ENCODE results near the gene MRC2.
"Not testable (repeated sequence)": the region's sequence is repeated elsewhere in the genome, so short reads cannot be mapped to it uniquely, and the experiment has no call there.

The MRC2 gene

DNA sequence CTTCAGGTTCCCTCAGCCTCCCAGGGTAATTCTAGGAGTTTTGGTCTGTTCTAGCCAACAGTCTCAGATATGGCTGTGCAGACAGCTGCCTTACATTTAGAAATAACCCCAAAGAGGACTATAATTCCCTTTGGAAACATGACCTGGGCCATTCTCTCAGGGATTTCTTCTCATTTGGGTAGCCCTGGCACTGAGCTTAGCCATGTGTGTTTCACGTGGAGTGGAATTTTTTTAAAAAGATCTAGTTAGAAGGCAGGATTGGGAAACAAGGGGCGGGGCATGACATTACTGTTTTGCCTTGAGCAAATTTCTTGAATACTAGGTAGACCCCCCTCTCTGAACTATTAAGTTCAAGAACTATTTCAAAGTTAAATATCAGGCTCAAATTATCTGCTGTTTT lies 29.6 kb upstream of the MRC2 start:
- DNase-seq (ENCODE audit: extremely low spot score): no peak
- CTCF ChIA-PET: no interaction called here
- TF ChIP-seq BHLHE40 (IDR thresholded peaks at IDR 0.05; ENCODE audit: borderline replicate concordance) (no peak), ARNT (IDR thresholded peaks at IDR 0.05) (no peak), FOXM1 (IDR thresholded peaks at IDR 0.05; ENCODE audit: borderline replicate concordance) (no peak)
- POLR2A ChIA-PET: no interaction called here

- DNase-seq (ENCODE audit: extremely low spot score): no peak
- ChIA-PET CTCF (no interaction called here), POLR2A (interaction anchor here (0.8 kb wide), 1 partner anchor 10 kb away, joined by 3 read pairs; no protein-coding TSS in a partner anchor)
- TF ChIP-seq SUZ12 (IDR thresholded peaks at IDR 0.05) (no peak), ARNT (IDR thresholded peaks at IDR 0.05) (no peak), TARDBP (IDR thresholded peaks at IDR 0.05) (no peak), NFRKB (IDR thresholded peaks at IDR 0.05) (no peak), LEF1 (IDR thresholded peaks at IDR 0.05; ENCODE audit: borderline replicate concordance) (no peak), L3MBTL2 (conservative IDR thresholded peaks at IDR 0.05) (no peak), SP1 (IDR thresholded peaks at IDR 0.05) (no peak), ZNF384 (IDR thresholded peaks at IDR 0.05) (no peak), CTBP1 (IDR thresholded peaks at IDR 0.05; ENCODE audit: borderline replicate concordance) (no peak)
These were observed 27.4 kb upstream of the MRC2 start for GRCh38 chr17:62599964-62600657.

GRCh38 chr17:62600805-62601204 lies 26.7 kb upstream of the MRC2 start:
- no peak for DNase-seq (ENCODE audit: extremely low spot score)
- CTCF ChIA-PET: no interaction called here
- TF ChIP-seq SUZ12 (IDR thresholded peaks at IDR 0.05) (no peak), SP1 (IDR thresholded peaks at IDR 0.05) (no peak), BHLHE40 (IDR thresholded peaks at IDR 0.05; ENCODE audit: borderline replicate concordance) (no peak), NFRKB (IDR thresholded peaks at IDR 0.05) (no peak), L3MBTL2 (conservative IDR thresholded peaks at IDR 0.05) (no peak)
- TF ChIP-seq, protein P1, sequence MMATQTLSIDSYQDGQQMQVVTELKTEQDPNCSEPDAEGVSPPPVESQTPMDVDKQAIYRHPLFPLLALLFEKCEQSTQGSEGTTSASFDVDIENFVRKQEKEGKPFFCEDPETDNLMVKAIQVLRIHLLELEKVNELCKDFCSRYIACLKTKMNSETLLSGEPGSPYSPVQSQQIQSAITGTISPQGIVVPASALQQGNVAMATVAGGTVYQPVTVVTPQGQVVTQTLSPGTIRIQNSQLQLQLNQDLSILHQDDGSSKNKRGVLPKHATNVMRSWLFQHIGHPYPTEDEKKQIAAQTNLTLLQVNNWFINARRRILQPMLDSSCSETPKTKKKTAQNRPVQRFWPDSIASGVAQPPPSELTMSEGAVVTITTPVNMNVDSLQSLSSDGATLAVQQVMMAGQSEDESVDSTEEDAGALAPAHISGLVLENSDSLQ (IDR thresholded peaks at IDR 0.05): no peak
- POLR2A ChIA-PET: no interaction called here

- CTCF ChIA-PET: no interaction called here
- TF ChIP-seq, protein P1 (IDR thresholded peaks at IDR 0.05): no peak
- TF ChIP-seq ZNF384 (IDR thresholded peaks at IDR 0.05): no peak
- TF ChIP-seq ELF4 (IDR thresholded peaks at IDR 0.05): no peak
- TF ChIP-seq BHLHE40 (IDR thresholded peaks at IDR 0.05; ENCODE audit: borderline replicate concordance): no peak
- TF ChIP-seq FOXM1 (IDR thresholded peaks at IDR 0.05; ENCODE audit: borderline replicate concordance): no peak
- no peak for TF ChIP-seq CTBP1 (IDR thresholded peaks at IDR 0.05; ENCODE audit: borderline replicate concordance)
- no peak for TF ChIP-seq FOXK2 (IDR thresholded peaks at IDR 0.05)
- no peak for DNase-seq (ENCODE audit: extremely low spot score)
- POLR2A ChIA-PET: no interaction called here
These were observed 26.0 kb upstream of the MRC2 start for GRCh38 chr17:62601471-62601870.

- DNase-seq (ENCODE audit: extremely low spot score); POLR2A ChIA-PET: not testable (repeated sequence)
- CTCF ChIA-PET: interaction anchor here (0.9 kb wide), 1 partner anchor 25 kb away, joined by 3 read pairs; no protein-coding TSS in a partner anchor
These were observed 23.7 kb upstream of the MRC2 start for GRCh38 chr17:62603783-62604182.

GRCh38 chr17:62605588-62605987 lies 21.9 kb upstream of the MRC2 start:
- no peak for TF ChIP-seq ELF4 (IDR thresholded peaks at IDR 0.05)
- no peak for TF ChIP-seq FOXM1 (IDR thresholded peaks at IDR 0.05; ENCODE audit: borderline replicate concordance)
- TF ChIP-seq FOXK2 (IDR thresholded peaks at IDR 0.05): no peak
- TF ChIP-seq LEF1 (IDR thresholded peaks at IDR 0.05; ENCODE audit: borderline replicate concordance): no peak
- ChIA-PET CTCF (no interaction called here), POLR2A (no interaction called here)
- DNase-seq (ENCODE audit: extremely low spot score): no peak

- no peak for DNase-seq (ENCODE audit: extremely low spot score)
- TF ChIP-seq HDGF (IDR thresholded peaks at IDR 0.05; ENCODE audit: borderline replicate concordance): no peak
- TF ChIP-seq SUZ12 (IDR thresholded peaks at IDR 0.05): no peak
- no peak for TF ChIP-seq ZNF384 (IDR thresholded peaks at IDR 0.05)
- no peak for TF ChIP-seq TARDBP (IDR thresholded peaks at IDR 0.05)
- no peak for TF ChIP-seq ELF4 (IDR thresholded peaks at IDR 0.05)
- no peak for TF ChIP-seq FOXA1 (IDR thresholded peaks at IDR 0.05)
- POLR2A ChIA-PET: interaction anchor here (1.0 kb wide), 1 partner anchor 189 kb away, joined by 3 read pairs; no protein-coding TSS in a partner anchor
- CTCF ChIA-PET: interaction anchor here (1.6 kb wide), 1 partner anchor 58 kb away, joined by 5 read pairs; no protein-coding TSS in a partner anchor
These were observed 16.2 kb upstream of the MRC2 start for GRCh38 chr17:62611292-62611691.

DNA sequence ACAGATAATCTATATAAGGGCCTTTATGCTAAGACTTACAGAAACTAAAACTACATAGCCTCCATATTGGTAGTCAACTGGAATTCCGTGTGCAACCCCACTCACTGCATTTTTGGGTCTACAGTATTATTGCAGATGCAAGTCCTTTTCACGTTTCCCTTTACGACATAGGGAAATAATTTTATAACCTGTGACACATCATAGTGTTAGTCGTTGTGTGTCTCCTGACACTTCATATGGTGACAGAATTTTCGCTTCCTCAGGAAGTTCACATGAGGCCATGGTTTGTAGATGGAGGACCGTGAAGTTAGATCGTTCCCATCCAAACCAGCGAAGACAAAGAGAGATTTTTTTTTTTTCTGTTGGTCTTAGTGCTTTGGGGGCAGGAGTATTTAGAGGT lies 15.7 kb upstream of the MRC2 start:
- ChIA-PET POLR2A (no interaction called here), CTCF (interaction anchor here (1.6 kb wide), 1 partner anchor 59 kb away, joined by 5 read pairs; no protein-coding TSS in a partner anchor)
- no peak for DNase-seq (ENCODE audit: extremely low spot score)
- TF ChIP-seq FOXA1 (IDR thresholded peaks at IDR 0.05): no peak
- TF ChIP-seq SP1 (IDR thresholded peaks at IDR 0.05): no peak
- TF ChIP-seq, protein P1 (IDR thresholded peaks at IDR 0.05): no peak
- no peak for TF ChIP-seq SUZ12 (IDR thresholded peaks at IDR 0.05)
- TF ChIP-seq L3MBTL2 (conservative IDR thresholded peaks at IDR 0.05): no peak
- no peak for TF ChIP-seq NFRKB (IDR thresholded peaks at IDR 0.05)
- no peak for TF ChIP-seq TARDBP (IDR thresholded peaks at IDR 0.05)
- TF ChIP-seq LEF1 (IDR thresholded peaks at IDR 0.05; ENCODE audit: borderline replicate concordance): no peak
- no peak for TF ChIP-seq HDGF (IDR thresholded peaks at IDR 0.05; ENCODE audit: borderline replicate concordance)
- TF ChIP-seq BHLHE40 (IDR thresholded peaks at IDR 0.05; ENCODE audit: borderline replicate concordance): no peak

- POLR2A ChIA-PET; CTCF ChIA-PET; DNase-seq (ENCODE audit: extremely low spot score): not testable (repeated sequence)
These were observed 15.2 kb upstream of the MRC2 start for GRCh38 chr17:62612289-62612688.

GRCh38 chr17:62613095-62613494 lies 14.4 kb upstream of the MRC2 start:
- POLR2A ChIA-PET: interaction anchor here (1.1 kb wide), 1 partner anchor 15 kb away, joined by 3 read pairs; no protein-coding TSS in a partner anchor
- DNase-seq (ENCODE audit: extremely low spot score); CTCF ChIA-PET: not testable (repeated sequence)

All from HEK293T (cell line).